H1 (cell line): ENCODE results near the gene SLC4A9. TPM values are rescaled to one million over a fixed set of nuclear protein-coding genes. Genes with fewer than 3 reads are reported as not detected.

Source experiments
- CTCF ChIA-PET: fragments of 300-600 bp; sonication (Branson Sonifier 250); formaldehyde crosslinking; loops from one replicate; lab custom pipeline; 2021; ENCODE audit not compliant: partially characterized antibody; lab: Charles Lee
- POLR2A ChIA-PET: fragments of 300-600 bp; sonication (Branson Sonifier 250); formaldehyde crosslinking; loops from one replicate; lab custom pipeline; 2021; ENCODE audit warnings: inconsistent platforms; ENCODE audit not compliant: partially characterized antibody; lab: Charles Lee
- DNase-seq, 2 experiments: peaks; one replicate each; pipeline versions ENCODE4 v3.0.0 to v3.0.0-alpha.2; 2010 to 2022; ENCODE audit warnings: low spot score in 2 of 2, low read depth in 1 of 2, mixed read lengths in 1 of 2
- FAIRE-seq: peaks from 2 replicates; lab custom pipeline; 2011; peaks lifted over from hg19 to GRCh38; lab: Jason Lieb, UNC
- H2AFZ ChIP-seq: 2 replicates; pipeline ENCODE4 v1.8.1; 2012; ENCODE audit warnings: low read length, inconsistent platforms
- H2AK5ac ChIP-seq: 2 replicates; pipeline ENCODE4 v1.6.1; 2013; ENCODE audit warnings: low read depth, low read length
- H2BK120ac ChIP-seq: replicated peaks from 2 replicates; pipeline ENCODE3; 2013; ENCODE audit warnings: low read depth, low read length, inconsistent platforms
- H2BK12ac ChIP-seq: 2 replicates; pipeline ENCODE4 v1.6.1; 2013; ENCODE audit warnings: low read depth, low read length
- H2BK15ac ChIP-seq: 2 replicates; pipeline ENCODE4 v1.6.1; 2013; ENCODE audit warnings: low read length
- H2BK20ac ChIP-seq: 2 replicates; pipeline ENCODE4 v1.6.1; 2013; ENCODE audit warnings: low read length
- H2BK5ac ChIP-seq: 2 replicates; pipeline ENCODE4 v1.6.1; 2013; ENCODE audit warnings: low read depth, low read length
- H3K14ac ChIP-seq: 2 replicates; pipeline ENCODE4 v1.6.1; 2013; ENCODE audit warnings: inconsistent platforms; ENCODE audit not compliant: insufficient read length
- H3K18ac ChIP-seq: 2 replicates; pipeline ENCODE4 v1.6.1; 2013; ENCODE audit warnings: low read length; ENCODE audit errors: extremely low read depth
- H3K23ac ChIP-seq: 2 replicates; pipeline ENCODE4 v1.6.1; 2013; ENCODE audit warnings: inconsistent platforms; ENCODE audit not compliant: insufficient read length
- H3K23me2 ChIP-seq: 2 replicates; pipeline ENCODE4 v1.6.1; 2013; ENCODE audit warnings: low read depth, low read length
- H3K27ac ChIP-seq: 2 replicates; pipeline ENCODE4 v1.6.1; 2011; ENCODE audit warnings: low read depth, low read length, inconsistent platforms
- H3K27me3 ChIP-seq, 4 experiments: replicated peaks in 1 of 4; 1 replicate in 1 of 4; 2 replicates in 3 of 4; pipeline versions ENCODE4 v1.6.1 to v1.8.1; 2011 to 2013; ENCODE audit warnings: low read length in 3 of 4, mild to moderate bottlenecking in 3 of 4, inconsistent platforms in 2 of 4, mixed read lengths in 2 of 4, moderate library complexity in 1 of 4; ENCODE audit not compliant: control insufficient read depth in 3 of 4, insufficient read depth in 3 of 4; ENCODE audit errors: extremely low read depth in 1 of 4
- H3K36me3 ChIP-seq, 4 experiments: 2 replicates each; pipeline versions ENCODE4 v1.6.1 to v1.8.1; 2011 to 2013; ENCODE audit warnings: mild to moderate bottlenecking in 4 of 4, low read length in 3 of 4, moderate library complexity in 2 of 4, control low read depth in 1 of 4, inconsistent platforms in 1 of 4; ENCODE audit not compliant: insufficient read depth in 4 of 4, control insufficient read depth in 2 of 4
- H3K4ac ChIP-seq: replicated peaks from 2 replicates; pipeline ENCODE3; 2013; ENCODE audit warnings: low read length, low read depth, mixed read lengths, inconsistent platforms; ENCODE audit not compliant: insufficient read length
- H3K4me1 ChIP-seq, 4 experiments: replicated peaks in 1 of 4; 1 replicate in 1 of 4; 2 replicates in 3 of 4; pipeline versions ENCODE4 v1.6.1 to v1.8.1; 2011 to 2013; ENCODE audit warnings: low read length in 3 of 4, inconsistent platforms in 2 of 4, mixed read lengths in 1 of 4; ENCODE audit not compliant: insufficient read depth in 4 of 4, control insufficient read depth in 3 of 4
- H3K4me2 ChIP-seq, 2 experiments: 2 replicates each; pipeline versions ENCODE4 v1.6.1 to v1.8.1; 2011 to 2013; ENCODE audit warnings: low read depth in 2 of 2, low read length in 2 of 2, control low read depth in 1 of 2, inconsistent platforms in 1 of 2, mild to moderate bottlenecking in 1 of 2; ENCODE audit not compliant: insufficient read depth in 1 of 2
- H3K4me3 ChIP-seq, 4 experiments: fragments of 200-600, 300-600 bp in 1 of 4; sonication (generic), shearing (Covaris generic), sonication (Bioruptor Twin) in 1 of 4; 2 replicates each; pipeline versions ENCODE4 v1.5.1 to v1.8.1; 2011 to 2016; ENCODE audit warnings: low read length in 4 of 4, low read depth in 3 of 4, control low read depth in 2 of 4, inconsistent platforms in 2 of 4, mild to moderate bottlenecking in 2 of 4, mixed read lengths in 1 of 4, moderate library complexity in 1 of 4; ENCODE audit not compliant: insufficient read depth in 2 of 4; ENCODE audit errors: extremely low read depth in 1 of 4
- H3K56ac ChIP-seq: replicated peaks from 2 replicates; pipeline ENCODE3; 2013; ENCODE audit warnings: low read depth, mild to moderate bottlenecking, mixed read lengths, low read length, inconsistent platforms; ENCODE audit not compliant: insufficient read length
- H3K79me1 ChIP-seq: 2 replicates; pipeline ENCODE4 v1.6.1; 2013; ENCODE audit warnings: low read depth, low read length, control low read depth
- H3K79me2 ChIP-seq, 2 experiments: 2 replicates each; pipeline versions ENCODE4 v1.6.1 to v1.8.1; 2012 to 2013; ENCODE audit warnings: low read length in 2 of 2, mild to moderate bottlenecking in 2 of 2, inconsistent platforms in 1 of 2; ENCODE audit not compliant: insufficient read depth in 2 of 2, control insufficient read depth in 1 of 2
- H3K9ac ChIP-seq, 4 experiments: replicated peaks in 1 of 4; 1 replicate in 1 of 4; 2 replicates in 3 of 4; pipeline versions ENCODE4 v1.6.1 to v1.8.1; 2011 to 2013; ENCODE audit warnings: low read depth in 3 of 4, low read length in 3 of 4, control low read depth in 2 of 4, mild to moderate bottlenecking in 2 of 4, moderate library complexity in 2 of 4, inconsistent platforms in 1 of 4; ENCODE audit errors: extremely low read depth in 1 of 4
- H3K9me3 ChIP-seq, 2 experiments: 2 replicates each; pipeline versions ENCODE4 v1.6.1 to v1.8.1; 2012 to 2013; ENCODE audit warnings: mild to moderate bottlenecking in 2 of 2, moderate library complexity in 2 of 2, control low read depth in 1 of 2, inconsistent platforms in 1 of 2, low read depth in 1 of 2, low read length in 1 of 2, mixed read lengths in 1 of 2; ENCODE audit not compliant: insufficient read depth in 2 of 2
- H4K20me1 ChIP-seq, 2 experiments: replicated peaks in 1 of 2; 2 replicates each; pipeline versions ENCODE3 to v1.8.1; 2011 to 2013; ENCODE audit warnings: inconsistent platforms in 2 of 2, low read length in 2 of 2, mild to moderate bottlenecking in 1 of 2; ENCODE audit not compliant: insufficient read depth in 2 of 2, control insufficient read depth in 1 of 2
- H4K5ac ChIP-seq: 2 replicates; pipeline ENCODE4 v1.6.1; 2013; ENCODE audit warnings: low read length, low read depth, mixed read lengths, inconsistent platforms; ENCODE audit not compliant: insufficient read length
- H4K8ac ChIP-seq: 2 replicates; pipeline ENCODE4 v1.8.0; 2013; ENCODE audit warnings: mild to moderate bottlenecking, moderate library complexity, low read length, inconsistent platforms; ENCODE audit not compliant: insufficient read depth; ENCODE audit errors: extremely low read depth
- H4K91ac ChIP-seq: replicated peaks from 2 replicates; pipeline ENCODE3; 2013; ENCODE audit warnings: low read length, mixed read lengths, inconsistent platforms; ENCODE audit not compliant: insufficient read length
- BCL11A ChIP-seq, 2 experiments: IDR thresholded peaks; one replicate each; pipeline ENCODE4 v1.6.1; 2011; ENCODE audit warnings: low read depth in 2 of 2, low read length in 2 of 2, mild to moderate bottlenecking in 2 of 2
- BRCA1 ChIP-seq: IDR thresholded peaks from 2 replicates; pipeline ENCODE4 v1.6.1; 2012; ENCODE audit warnings: low read depth, low read length, improper control_type of control experiment
- CHD2 ChIP-seq: IDR thresholded peaks from 2 replicates; pipeline ENCODE4 v1.6.1; 2012; ENCODE audit warnings: low read length, improper control_type of control experiment
- HDAC6 ChIP-seq: IDR thresholded peaks from one replicate; pipeline ENCODE4 v1.7.1; 2012; ENCODE audit warnings: low read depth, mild to moderate bottlenecking, inconsistent platforms, low read length, moderate library complexity
- KDM4A ChIP-seq: IDR thresholded peaks from one replicate; pipeline ENCODE4 v1.7.1; 2012; ENCODE audit warnings: low read depth, mild to moderate bottlenecking, moderate library complexity, low read length, inconsistent platforms; ENCODE audit not compliant: severe bottlenecking
- NRF1 ChIP-seq: IDR thresholded peaks from 2 replicates; pipeline ENCODE4 v1.6.1; 2011; ENCODE audit warnings: mild to moderate bottlenecking, low read depth, low read length, improper control_type of control experiment
- PHF8 ChIP-seq: fragments of 200-600 bp; sonication (generic); conservative IDR thresholded peaks from 2 replicates; pipeline ENCODE4 v1.7.1; 2012; ENCODE audit warnings: low read depth, mild to moderate bottlenecking, inconsistent platforms, low read length, moderate library complexity
- POLR2AphosphoS5 ChIP-seq: IDR thresholded peaks from 2 replicates; pipeline ENCODE4 v1.6.1; 2011; ENCODE audit warnings: low read depth, low read length
- POU5F1 ChIP-seq: IDR thresholded peaks from 2 replicates; pipeline ENCODE4 v1.6.1; 2011; ENCODE audit warnings: low read depth, mild to moderate bottlenecking, low read length, moderate library complexity
- TAF1 ChIP-seq: IDR thresholded peaks from 2 replicates; pipeline ENCODE4 v1.6.1; 2011; ENCODE audit warnings: mild to moderate bottlenecking, low read depth, low read length
- YY1 ChIP-seq: IDR thresholded peaks from 2 replicates; pipeline ENCODE4 v1.6.1; 2011; ENCODE audit warnings: low read depth, mild to moderate bottlenecking, low read length
- WGBS, 2 experiments: shearing (Covaris generic) in 1 of 2; methylation state at CpG; one replicate each; pipeline versions ENCODE4 v1.1.6 to v1.1.7; 2013 to 2015; ENCODE audit warnings: low lambda C conversion rate in 2 of 2, mixed read lengths in 2 of 2, inconsistent platforms in 1 of 2, low coverage in 1 of 2, missing lambda C conversion rate in 1 of 2; ENCODE audit not compliant: insufficient replicate concordance in 2 of 2, insufficient coverage in 1 of 2, insufficient read length in 1 of 2; ENCODE audit errors: extremely low coverage in 1 of 2, missing lambda C conversion rate in 1 of 2; 5-methylcytosine and 5-hydroxymethylcytosine counted together
- polyA plus RNA-seq, 7 experiments: library from polyadenylated mRNA; depleted of rRNA in 3 of 7; stranded (reverse) in 5 of 7; unstranded in 2 of 7; fragments of >200 nt in 5 of 7; fragments of 200-250 nt in 2 of 7; gene quantifications; 1 replicate in 5 of 7; 2 replicates in 1 of 7; 4 replicates in 1 of 7; pipeline versions ENCODE4 v1.2.1 to v1.2.3, GENCODE V29; 2011 to 2013; ENCODE audit warnings: missing spikeins in 2 of 7, mixed read lengths in 2 of 7
- total RNA-seq: library from RNA; stranded (reverse); fragmentation: NEBNext Ultra II Directional; extraction: Animal tissue kit (Norgen Biotek cat#: 25700); gene quantifications from 2 replicates; pipeline ENCODE4 v1.2.1, GENCODE V29; 2021
- TF ChIP-seq, protein P1 (sequence below), 3 experiments: IDR thresholded peaks; 1 replicate in 2 of 3; 2 replicates in 1 of 3; pipeline versions ENCODE4 v1.5.1 to v1.6.1; 2011; ENCODE audit warnings: low read length in 3 of 3, mild to moderate bottlenecking in 3 of 3, inconsistent platforms in 2 of 3, low read depth in 1 of 3, moderate library complexity in 1 of 3; ENCODE audit not compliant: insufficient read depth in 1 of 3; ENCODE audit errors: control extremely low read depth in 1 of 3

Gene SLC4A9
- total and polyA plus RNA-seq, 2 of the 8 experiments (the other 6 are each of a cell fraction or from before 2014, with no cell fraction given) = 0.15 to 0.28 TPM

DNA sequence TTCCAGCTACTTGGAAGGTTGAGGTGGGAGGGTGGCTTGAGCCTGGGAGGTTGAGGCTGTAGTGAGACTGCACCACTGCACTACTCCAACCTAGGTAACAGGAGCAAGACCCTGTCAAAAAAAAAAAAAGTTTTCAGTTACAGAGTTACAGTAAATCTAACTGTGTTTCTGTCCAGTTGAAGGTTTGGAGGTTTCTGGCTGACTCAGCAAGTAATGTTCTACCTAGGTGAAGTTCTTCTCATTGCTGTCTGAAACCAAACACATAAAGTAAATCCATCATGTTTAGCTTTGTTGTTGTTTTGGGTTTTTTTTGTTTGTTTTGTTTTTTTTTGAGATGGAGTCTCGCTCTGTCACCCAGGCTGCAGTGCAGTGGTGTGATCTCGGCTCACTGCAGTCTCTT is 33.7 kb downstream of the SLC4A9 start:
- Histone ChIP-seq H2BK20ac (no peak overlapping the region), H2BK5ac (no peak overlapping the region), H3K9me3 (no peaks in the 10 kb centered on the region), H3K4me3 (no peak overlapping the region), H3K9ac (no peak overlapping the region), H2AFZ (no peak overlapping the region), H3K36me3 (no peaks in the 10 kb centered on the region), H3K4me2 (no peak overlapping the region), H3K4ac (no peak overlapping the region), H2BK15ac (no peak overlapping the region), H2BK120ac (no peak overlapping the region), H4K20me1 (no peaks in the 10 kb centered on the region), H3K79me1 (no peaks in the 10 kb centered on the region), H2AK5ac (no peak overlapping the region), H4K5ac (no peak overlapping the region), H3K23ac (no peak overlapping the region), H3K56ac (no peak overlapping the region), H2BK12ac (no peak overlapping the region), H4K91ac (no peak overlapping the region), H3K27ac (no peak overlapping the region), H3K4me1 (peaks cover 0 to 5% (median 2%) of the 10 kb centered on the region in 4 experiments; a peak in 2 of 7 replicates), H3K23me2 (no peaks in the 10 kb centered on the region), H3K14ac (no peak overlapping the region), H3K18ac (no peak overlapping the region), H4K8ac (no peak overlapping the region), H3K79me2 (peaks cover 0 to 5% of the 10 kb centered on the region in 2 experiments; a peak in 1 of 4 replicates), H3K27me3 (no peaks in the 10 kb centered on the region)
- FAIRE-seq (no peak), DNase-seq (no peak)
- ChIA-PET CTCF (interaction anchor here (0.6 to 2.3 kb wide), 5 partner anchors 21 to 482 kb away, joined by 3 to 15 read pairs (median 5); no protein-coding TSS in a partner anchor), POLR2A (interaction anchor here (0.6 kb wide), 1 partner anchor 1114 kb away, joined by 3 read pairs; no protein-coding TSS in a partner anchor)
- WGBS, 2 experiments = 100% methylated on average over 2 of the region's 2 CpGs; no CpG with 5 or more reads in 1 of the 2 experiments
- no peak for TF ChIP-seq YY1
- no peak for TF ChIP-seq KDM4A
- TF ChIP-seq TAF1 = no peak
- no peak for TF ChIP-seq BCL11A (IDR thresholded peaks at IDR 0.05; ENCODE audit: low read depth in 2 of 2, low read length in 2 of 2)
- TF ChIP-seq NRF1 = no peak
- no peak for TF ChIP-seq POU5F1
- no peak for TF ChIP-seq HDAC6
- no peak for TF ChIP-seq PHF8
- TF ChIP-seq CHD2 = no peak
- TF ChIP-seq POLR2AphosphoS5 = no peak
- no peak for TF ChIP-seq BRCA1
- TF ChIP-seq, protein P1, sequence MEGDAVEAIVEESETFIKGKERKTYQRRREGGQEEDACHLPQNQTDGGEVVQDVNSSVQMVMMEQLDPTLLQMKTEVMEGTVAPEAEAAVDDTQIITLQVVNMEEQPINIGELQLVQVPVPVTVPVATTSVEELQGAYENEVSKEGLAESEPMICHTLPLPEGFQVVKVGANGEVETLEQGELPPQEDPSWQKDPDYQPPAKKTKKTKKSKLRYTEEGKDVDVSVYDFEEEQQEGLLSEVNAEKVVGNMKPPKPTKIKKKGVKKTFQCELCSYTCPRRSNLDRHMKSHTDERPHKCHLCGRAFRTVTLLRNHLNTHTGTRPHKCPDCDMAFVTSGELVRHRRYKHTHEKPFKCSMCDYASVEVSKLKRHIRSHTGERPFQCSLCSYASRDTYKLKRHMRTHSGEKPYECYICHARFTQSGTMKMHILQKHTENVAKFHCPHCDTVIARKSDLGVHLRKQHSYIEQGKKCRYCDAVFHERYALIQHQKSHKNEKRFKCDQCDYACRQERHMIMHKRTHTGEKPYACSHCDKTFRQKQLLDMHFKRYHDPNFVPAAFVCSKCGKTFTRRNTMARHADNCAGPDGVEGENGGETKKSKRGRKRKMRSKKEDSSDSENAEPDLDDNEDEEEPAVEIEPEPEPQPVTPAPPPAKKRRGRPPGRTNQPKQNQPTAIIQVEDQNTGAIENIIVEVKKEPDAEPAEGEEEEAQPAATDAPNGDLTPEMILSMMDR (IDR thresholded peaks at IDR 0.05; ENCODE audit: control extremely low read depth in 1 of 3, insufficient read depth in 1 of 3, low read depth in 1 of 3, low read length in 3 of 3) = no peak
